DND-41 (cell line): Measurements from ENCODE around the gene TRAPPC14.

Experiments used
- ATAC-seq: fragments of 200-7000 bp; cut with Tn5 transposase; 3 replicates; pipeline ENCODE4 v1.9.1; 2021; ENCODE audit warnings: low read depth; ENCODE audit not compliant: insufficient read depth
- DNase-seq: peaks from one replicate; pipeline ENCODE4 v3.0.0-alpha.2; 2020
- H2AFZ ChIP-seq: 2 replicates; pipeline ENCODE4 v1.6.0; 2012; ENCODE audit warnings: low read depth, low read length
- H3K27ac ChIP-seq: 2 replicates; pipeline ENCODE4 v1.5.1; 2012; ENCODE audit warnings: low read length, inconsistent platforms
- H3K27me3 ChIP-seq: fragments of 200-600 bp; sonication (generic); 2 replicates; pipeline ENCODE4 v1.6.0; 2012; ENCODE audit warnings: low read length, mild to moderate bottlenecking, inconsistent platforms; ENCODE audit not compliant: insufficient read depth, poor library complexity
- H3K36me3 ChIP-seq: 2 replicates; pipeline ENCODE4 v1.5.1; 2012; ENCODE audit warnings: low read length, inconsistent platforms; ENCODE audit not compliant: insufficient read depth
- H3K4me1 ChIP-seq: 2 replicates; pipeline ENCODE4 v1.5.1; 2012; ENCODE audit warnings: mild to moderate bottlenecking, low read length; ENCODE audit not compliant: insufficient read depth
- H3K4me2 ChIP-seq: 2 replicates; pipeline ENCODE4 v1.6.0; 2012; ENCODE audit warnings: mild to moderate bottlenecking, moderate library complexity, low read length, inconsistent platforms; ENCODE audit not compliant: insufficient read depth
- H3K4me3 ChIP-seq, 2 experiments: fragments of 200-600 bp in 1 of 2; shearing (Covaris generic) in 1 of 2; 2 replicates each; pipeline ENCODE4 v1.5.1; 2012 to 2016; ENCODE audit warnings: inconsistent platforms in 2 of 2, low read length in 2 of 2, mild to moderate bottlenecking in 2 of 2, low read depth in 1 of 2, moderate library complexity in 1 of 2
- H3K79me2 ChIP-seq: 2 replicates; pipeline ENCODE4 v1.6.0; 2012; ENCODE audit warnings: low read length, inconsistent platforms; ENCODE audit not compliant: insufficient read depth
- H3K9ac ChIP-seq: 2 replicates; pipeline ENCODE4 v1.6.0; 2012; ENCODE audit warnings: low read depth, mild to moderate bottlenecking, inconsistent platforms, low read length, moderate library complexity
- H3K9me3 ChIP-seq: 2 replicates; pipeline ENCODE4 v1.5.1; 2012; ENCODE audit warnings: low read length, moderate library complexity, mild to moderate bottlenecking, inconsistent platforms; ENCODE audit not compliant: insufficient read depth, severe bottlenecking
- H4K20me1 ChIP-seq: 2 replicates; pipeline ENCODE4 v1.6.0; 2012; ENCODE audit warnings: low read length; ENCODE audit not compliant: insufficient read depth
- EZH2 ChIP-seq: IDR thresholded peaks from 3 replicates; pipeline ENCODE4 v1.6.1; 2012; ENCODE audit warnings: borderline replicate concordance, low read depth, mild to moderate bottlenecking, moderate library complexity, low read length, inconsistent platforms; ENCODE audit not compliant: severe bottlenecking
- TF ChIP-seq, protein P1 (sequence below): IDR thresholded peaks from 2 replicates; pipeline ENCODE4 v1.5.1; 2012; ENCODE audit warnings: borderline replicate concordance, low read length, moderate library complexity, mild to moderate bottlenecking; ENCODE audit not compliant: poor library complexity, severe bottlenecking; ENCODE audit errors: extremely low read depth

TRAPPC14 gene

GRCh38 chr7:100120733-100121036 lies 37.8 kb downstream of the TRAPPC14 start:
- H3K79me2 ChIP-seq: peaks cover 51% of the 10 kb centered on the region
- ATAC-seq (no peak), DNase-seq (no peak)
- peak overlapping the region; percentile 79 for H3K4me2 ChIP-seq
- TF ChIP-seq, protein P1, sequence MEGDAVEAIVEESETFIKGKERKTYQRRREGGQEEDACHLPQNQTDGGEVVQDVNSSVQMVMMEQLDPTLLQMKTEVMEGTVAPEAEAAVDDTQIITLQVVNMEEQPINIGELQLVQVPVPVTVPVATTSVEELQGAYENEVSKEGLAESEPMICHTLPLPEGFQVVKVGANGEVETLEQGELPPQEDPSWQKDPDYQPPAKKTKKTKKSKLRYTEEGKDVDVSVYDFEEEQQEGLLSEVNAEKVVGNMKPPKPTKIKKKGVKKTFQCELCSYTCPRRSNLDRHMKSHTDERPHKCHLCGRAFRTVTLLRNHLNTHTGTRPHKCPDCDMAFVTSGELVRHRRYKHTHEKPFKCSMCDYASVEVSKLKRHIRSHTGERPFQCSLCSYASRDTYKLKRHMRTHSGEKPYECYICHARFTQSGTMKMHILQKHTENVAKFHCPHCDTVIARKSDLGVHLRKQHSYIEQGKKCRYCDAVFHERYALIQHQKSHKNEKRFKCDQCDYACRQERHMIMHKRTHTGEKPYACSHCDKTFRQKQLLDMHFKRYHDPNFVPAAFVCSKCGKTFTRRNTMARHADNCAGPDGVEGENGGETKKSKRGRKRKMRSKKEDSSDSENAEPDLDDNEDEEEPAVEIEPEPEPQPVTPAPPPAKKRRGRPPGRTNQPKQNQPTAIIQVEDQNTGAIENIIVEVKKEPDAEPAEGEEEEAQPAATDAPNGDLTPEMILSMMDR: no peak
- no peak for TF ChIP-seq EZH2
- peaks cover 50% of the 10 kb centered on the region for H3K4me1 ChIP-seq
- H3K4me3 ChIP-seq: peak overlapping the region; percentile 70 to 73; a peak in 3 of 4 replicates
- H3K27me3 ChIP-seq: no peaks in the 10 kb centered on the region
- no peaks in the 10 kb centered on the region for H3K9me3 ChIP-seq
- peak overlapping the region; percentile 80 for H3K27ac ChIP-seq
- H3K36me3 ChIP-seq: peaks cover 22% of the 10 kb centered on the region
- peak overlapping the region; percentile 84 for H2AFZ ChIP-seq
- H4K20me1 ChIP-seq: no peaks in the 10 kb centered on the region
- peak overlapping the region; percentile 75 for H3K9ac ChIP-seq

- peaks cover 45% of the 10 kb centered on the region for H3K4me1 ChIP-seq
- TF ChIP-seq, protein P1: peak; percentile 8
- no peak for TF ChIP-seq EZH2
- H3K4me2 ChIP-seq: peak overlapping the region; percentile 79
- H3K79me2 ChIP-seq: peaks cover 46% of the 10 kb centered on the region
- H3K4me3 ChIP-seq: peak overlapping the region; percentile 70 to 73; a peak in 3 of 4 replicates
- peak; percentile 80 for DNase-seq
- peak overlapping the region; percentile 75 for H3K9ac ChIP-seq
- H4K20me1 ChIP-seq: no peaks in the 10 kb centered on the region
- H3K36me3 ChIP-seq: peaks cover 23% of the 10 kb centered on the region
- no peaks in the 10 kb centered on the region for H3K9me3 ChIP-seq
- ATAC-seq: peak; percentile 72
- H3K27ac ChIP-seq: peak overlapping the region; percentile 80
- peak overlapping the region; percentile 84 for H2AFZ ChIP-seq
- no peaks in the 10 kb centered on the region for H3K27me3 ChIP-seq
Observed at GRCh38 chr7:100119970-100120732, 38.4 kb downstream of the TRAPPC14 start.

GRCh38 chr7:100119072-100119969 lies 39.2 kb downstream of the TRAPPC14 start, which contains the start of the genes CNPY4 and TAF6:
TSS of gene CNPY4 (plus strand) at chr7:100119634. CDS start at chr7:100119745, 111 bp downstream.
TSS of gene TAF6 (minus strand) at chr7:100119358. CDS start at chr7:100114209, 5,149 bp downstream.
- TF ChIP-seq EZH2: no peak
- TF ChIP-seq, protein P1: no peak
- Histone ChIP-seq H3K27ac (peak within 1 kb of the TSS; percentile 80), H3K4me1 (peaks cover 39% of the 10 kb centered on the region), H4K20me1 (no peaks in the 10 kb centered on the region), H2AFZ (peak within 1 kb of the TSS; percentile 84), H3K27me3 (no peaks in the 10 kb centered on the region), H3K36me3 (peaks cover 22% of the 10 kb centered on the region), H3K4me2 (peak within 1 kb of the TSS; percentile 79), H3K4me3 (peak within 1 kb of the TSS; percentile 70 to 73), H3K9ac (peak within 1 kb of the TSS; percentile 75), H3K9me3 (no peaks in the 10 kb centered on the region), H3K79me2 (peaks cover 37% of the 10 kb centered on the region)
- ATAC-seq (peak; percentile 72), DNase-seq (peak; percentile 95)
